ENCODE measurements around the gene TRPM4. TPM values are rescaled to one million over a fixed set of nuclear protein-coding genes. Genes with fewer than 3 reads are reported as not detected.

TRPM4 gene
- total RNA-seq, 2 experiments from 2014 or later, result 0.40 to 0.54 TPM

DNA sequence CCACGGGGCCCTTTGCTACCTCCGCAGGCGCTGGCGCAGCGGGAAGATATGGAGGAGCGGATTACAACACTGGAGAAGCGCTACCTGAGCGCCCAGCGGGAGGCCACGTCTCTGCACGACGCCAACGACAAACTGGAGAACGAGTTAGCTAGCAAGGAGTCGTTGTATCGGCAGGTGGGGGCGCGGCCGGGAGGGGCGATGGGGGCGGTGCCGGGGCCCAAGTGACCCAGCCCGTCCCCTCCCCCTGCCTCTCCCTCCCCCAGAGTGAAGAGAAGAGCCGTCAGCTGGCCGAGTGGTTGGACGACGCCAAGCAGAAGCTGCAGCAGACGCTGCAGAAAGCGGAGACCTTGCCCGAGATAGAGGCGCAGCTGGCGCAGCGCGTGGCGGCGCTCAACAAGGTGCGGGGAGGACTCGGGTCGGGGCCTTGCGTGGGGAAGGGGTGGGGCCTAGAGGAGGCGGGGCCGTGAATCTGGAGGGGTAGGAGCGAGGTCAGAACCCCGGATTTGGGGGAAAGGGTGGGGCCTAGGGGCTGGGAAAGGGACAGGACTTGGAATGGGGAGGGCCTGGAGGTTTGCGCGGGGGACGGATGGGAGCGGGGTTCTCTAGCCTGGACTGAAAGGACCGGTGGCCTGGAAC is 24.5 kb upstream of the TRPM4 start:
- Mint-ChIP-seq H3K4me1 (ENCODE audit: low read depth) (peaks cover 16% of the 10 kb centered on the region), H3K9me3 (no peaks in the 10 kb centered on the region), H3K4me3 (peak overlapping the region; percentile 49), H3K36me3 (ENCODE audit: low read depth) (peaks cover 1% of the 10 kb centered on the region), H3K27ac (no peak overlapping the region), H3K27me3 (peaks cover 4% of the 10 kb centered on the region)
- DNase-seq (peak; percentile 37), ATAC-seq (peak; percentile 12)
- intact Hi-C loops (cut with micrococcal nuclease), result no loop called here
- CTCF ChIA-PET, result interaction anchor here (1.0 to 7.0 kb wide), 4 partner anchors 12 to 92 kb away, joined by 4 to 35 read pairs (median 8); partner anchors contain the start of gene LIN7B
- POLR2A ChIA-PET, result interaction anchor here (0.9 kb wide), 1 partner anchor 13 kb away, joined by 3 read pairs; no protein-coding TSS in a partner anchor
- TF ChIP-seq, protein P1, sequence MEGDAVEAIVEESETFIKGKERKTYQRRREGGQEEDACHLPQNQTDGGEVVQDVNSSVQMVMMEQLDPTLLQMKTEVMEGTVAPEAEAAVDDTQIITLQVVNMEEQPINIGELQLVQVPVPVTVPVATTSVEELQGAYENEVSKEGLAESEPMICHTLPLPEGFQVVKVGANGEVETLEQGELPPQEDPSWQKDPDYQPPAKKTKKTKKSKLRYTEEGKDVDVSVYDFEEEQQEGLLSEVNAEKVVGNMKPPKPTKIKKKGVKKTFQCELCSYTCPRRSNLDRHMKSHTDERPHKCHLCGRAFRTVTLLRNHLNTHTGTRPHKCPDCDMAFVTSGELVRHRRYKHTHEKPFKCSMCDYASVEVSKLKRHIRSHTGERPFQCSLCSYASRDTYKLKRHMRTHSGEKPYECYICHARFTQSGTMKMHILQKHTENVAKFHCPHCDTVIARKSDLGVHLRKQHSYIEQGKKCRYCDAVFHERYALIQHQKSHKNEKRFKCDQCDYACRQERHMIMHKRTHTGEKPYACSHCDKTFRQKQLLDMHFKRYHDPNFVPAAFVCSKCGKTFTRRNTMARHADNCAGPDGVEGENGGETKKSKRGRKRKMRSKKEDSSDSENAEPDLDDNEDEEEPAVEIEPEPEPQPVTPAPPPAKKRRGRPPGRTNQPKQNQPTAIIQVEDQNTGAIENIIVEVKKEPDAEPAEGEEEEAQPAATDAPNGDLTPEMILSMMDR (IDR thresholded peaks at IDR 0.05), result no peak

DNA sequence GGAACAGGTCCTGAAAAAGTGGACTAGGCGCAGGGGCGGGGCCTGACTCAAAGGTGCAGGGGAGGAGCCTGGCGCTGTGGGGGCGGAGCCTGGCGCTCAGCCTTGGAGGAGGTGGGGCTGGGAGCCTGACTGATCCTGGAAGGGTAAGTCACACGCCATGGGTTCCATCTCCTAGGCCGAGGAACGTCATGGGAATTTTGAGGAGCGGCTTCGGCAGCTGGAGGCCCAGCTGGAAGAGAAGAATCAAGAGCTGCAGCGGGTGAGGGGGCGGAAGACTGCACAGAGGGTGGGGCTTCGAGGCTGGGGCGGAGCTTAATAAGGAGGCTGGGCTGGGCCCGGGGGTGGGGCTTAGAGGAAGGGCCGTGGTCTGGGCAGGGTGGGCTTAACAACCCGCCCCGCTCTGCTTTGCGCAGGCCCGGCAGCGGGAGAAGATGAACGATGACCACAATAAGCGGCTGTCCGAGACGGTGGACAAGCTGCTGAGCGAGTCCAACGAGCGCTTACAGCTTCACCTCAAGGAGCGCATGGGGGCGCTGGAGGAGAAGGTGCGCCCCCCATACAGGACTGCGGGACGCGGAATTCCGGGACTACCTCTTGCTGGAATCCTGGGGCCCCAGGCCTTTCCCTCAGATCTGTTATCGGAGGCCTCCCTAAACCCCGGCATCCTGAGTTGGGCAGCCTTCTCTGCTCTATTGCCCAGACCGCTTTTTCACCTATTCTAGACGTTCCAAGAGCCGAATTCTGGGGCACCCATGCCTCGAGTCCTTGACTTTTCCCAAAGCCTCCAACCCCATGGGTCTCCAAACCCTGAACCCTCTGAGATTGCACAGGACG is 23.8 kb upstream of the TRPM4 start:
- H3K27me3 Mint-ChIP-seq, result peaks cover 4% of the 10 kb centered on the region
- intact Hi-C loops (cut with micrococcal nuclease), result no loop called here
- POLR2A ChIA-PET, result interaction anchor here (0.9 to 1.6 kb wide), 2 partner anchors 14 to 15 kb away, joined by 3 to 7 read pairs; no protein-coding TSS in a partner anchor

DNA sequence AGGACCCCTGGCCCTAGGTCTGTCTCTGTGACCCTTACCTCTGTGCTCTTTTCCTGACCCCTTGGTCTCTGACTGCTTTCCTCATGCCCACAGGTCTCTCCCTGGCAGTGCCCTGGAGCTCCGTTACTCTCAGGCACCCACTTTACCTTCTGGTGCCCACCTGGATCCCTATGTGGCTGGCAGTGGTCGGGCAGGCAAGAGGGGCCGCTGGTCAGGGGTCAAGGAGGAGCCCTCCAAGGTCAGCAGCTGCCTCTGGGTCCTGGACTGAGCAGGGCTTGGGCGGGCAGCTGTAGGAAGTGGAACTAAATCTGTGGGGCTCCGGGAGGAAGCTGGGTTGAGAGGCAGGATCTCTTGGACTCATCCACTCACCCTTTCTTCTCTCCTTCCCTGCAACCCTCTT is 21.9 kb upstream of the TRPM4 start:
- no peak for ATAC-seq
- POLR2A ChIA-PET, result no interaction called here

More for the DNA sequence above, 23.8 kb upstream of the TRPM4 start:
- peak; percentile 73 for DNase-seq
- CTCF ChIA-PET, result interaction anchor here (0.8 to 7.0 kb wide), 4 partner anchors 12 to 92 kb away, joined by 4 to 35 read pairs (median 8); partner anchors contain the start of gene LIN7B
- TF ChIP-seq, protein P1 (IDR thresholded peaks at IDR 0.05), result no peak
- H3K4me3 Mint-ChIP-seq, result peak overlapping the region; percentile 49
- H3K9me3 Mint-ChIP-seq, result no peaks in the 10 kb centered on the region
- no peak overlapping the region for H3K27ac Mint-ChIP-seq
- peak; percentile 78 for ATAC-seq
- peaks cover 11% of the 10 kb centered on the region for H3K4me1 Mint-ChIP-seq (ENCODE audit: low read depth)
- peaks cover 1% of the 10 kb centered on the region for H3K36me3 Mint-ChIP-seq (ENCODE audit: low read depth)

DNA sequence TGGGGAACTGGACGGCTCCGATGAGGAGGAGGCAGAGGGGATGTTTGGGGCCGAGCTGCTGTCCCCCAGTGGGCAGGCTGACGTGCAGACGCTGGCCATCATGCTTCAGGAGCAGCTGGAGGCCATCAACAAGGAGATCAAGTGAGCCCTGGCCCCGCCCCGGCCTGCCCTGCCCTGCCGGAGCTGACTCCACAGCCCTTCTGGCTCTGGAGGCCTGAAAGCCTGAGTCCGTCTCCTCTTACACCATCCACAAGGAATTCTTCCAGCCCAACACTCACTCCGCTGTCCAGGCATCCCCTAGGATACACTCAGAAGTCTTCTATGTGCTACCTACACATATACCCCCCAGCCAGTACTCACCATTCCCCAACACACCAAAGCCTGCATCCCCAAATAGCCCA is 20.8 kb upstream of the TRPM4 start:
- DNase-seq (no peak), ATAC-seq (no peak)
- TF ChIP-seq, protein P1 (IDR thresholded peaks at IDR 0.05), result no peak
- intact Hi-C loops (cut with micrococcal nuclease), result no loop called here
- H3K27ac Mint-ChIP-seq, result no peak overlapping the region
- H3K36me3 Mint-ChIP-seq (ENCODE audit: low read depth), result no peaks in the 10 kb centered on the region
- CTCF ChIA-PET, result interaction anchor here (1.1 kb wide), 1 partner anchor 39 kb away, joined by 4 read pairs; no protein-coding TSS in a partner anchor
- H3K9me3 Mint-ChIP-seq, result no peaks in the 10 kb centered on the region
- no peak overlapping the region for H3K4me3 Mint-ChIP-seq
- H3K4me1 Mint-ChIP-seq (ENCODE audit: low read depth), result peaks cover 9% of the 10 kb centered on the region
- H3K27me3 Mint-ChIP-seq, result peaks cover 7% of the 10 kb centered on the region
- POLR2A ChIA-PET, result no interaction called here

More for the DNA sequence above, 21.9 kb upstream of the TRPM4 start:
- peaks cover 9% of the 10 kb centered on the region for H3K4me1 Mint-ChIP-seq (ENCODE audit: low read depth)
- H3K27me3 Mint-ChIP-seq, result peaks cover 4% of the 10 kb centered on the region
- CTCF ChIA-PET, result interaction anchor here (7.0 kb wide), 1 partner anchor 10 kb away, joined by 35 read pairs; no protein-coding TSS in a partner anchor
- no peak overlapping the region for H3K4me3 Mint-ChIP-seq
- DNase-seq, result no peak
- H3K9me3 Mint-ChIP-seq, result no peaks in the 10 kb centered on the region
- H3K36me3 Mint-ChIP-seq (ENCODE audit: low read depth), result no peaks in the 10 kb centered on the region
- H3K27ac Mint-ChIP-seq, result no peak overlapping the region
- intact Hi-C loops (cut with micrococcal nuclease), result no loop called here
- TF ChIP-seq, protein P1 (IDR thresholded peaks at IDR 0.05), result no peak
